HG02938 (cell line): ENCODE data around the gene INPP5D.
A peak's percentile ranks its signal among the peaks of the same experiment; 100 is the strongest.
"Not testable (repeated sequence)": the region's sequence is repeated elsewhere in the genome, so short reads cannot be mapped to it uniquely, and the experiment has no call there.

ENCODE experiments used
- ATAC-seq: cut with Tn5 transposase; IDR thresholded peaks from one replicate; pipeline ENCODE4 v1.9.1; 2021; ENCODE audit warnings: mild to moderate bottlenecking, moderate library complexity; ENCODE audit not compliant: unreplicated experiment

INPP5D gene

GRCh38 chr2:233089851-233090250 lies 29.7 kb downstream of the INPP5D start:
- ATAC-seq, result no peak

- ATAC-seq, result no peak
Observed at GRCh38 chr2:233090879-233091278, 30.7 kb downstream of the INPP5D start.

- no peak for ATAC-seq
Observed at GRCh38 chr2:233091595-233092375, 31.6 kb downstream of the INPP5D start.

GRCh38 chr2:233092432-233093165 lies 32.5 kb downstream of the INPP5D start:
- no peak for ATAC-seq

- ATAC-seq, result no peak
Observed at GRCh38 chr2:233093166-233093448, 33.0 kb downstream of the INPP5D start.

- ATAC-seq, result no peak
Observed at GRCh38 chr2:233093721-233094120, 33.6 kb downstream of the INPP5D start.

GRCh38 chr2:233094614-233095013 lies 34.5 kb downstream of the INPP5D start:
- no peak for ATAC-seq

- no peak for ATAC-seq
Observed at GRCh38 chr2:233096006-233096405, 35.9 kb downstream of the INPP5D start.

- ATAC-seq, result no peak
Observed at GRCh38 chr2:233098618-233099017, 38.5 kb downstream of the INPP5D start.

- not testable (repeated sequence) for ATAC-seq
Observed at GRCh38 chr2:233099820-233100191, 39.7 kb downstream of the INPP5D start.

GRCh38 chr2:233100192-233100998 lies 40.3 kb downstream of the INPP5D start:
- peak; percentile 74 for ATAC-seq

- ATAC-seq, result no peak
Observed at GRCh38 chr2:233101141-233101540, 41.0 kb downstream of the INPP5D start.

- no peak for ATAC-seq
Observed at GRCh38 chr2:233101816-233102215, 41.7 kb downstream of the INPP5D start.

GRCh38 chr2:233105156-233105895 lies 45.2 kb downstream of the INPP5D start:
- no peak for ATAC-seq

GRCh38 chr2:233105930-233106329 lies 45.8 kb downstream of the INPP5D start:
- no peak for ATAC-seq

GRCh38 chr2:233107011-233107410 lies 46.9 kb downstream of the INPP5D start:
- ATAC-seq, result no peak

- ATAC-seq, result no peak
Observed at GRCh38 chr2:233107831-233108300, 47.7 kb downstream of the INPP5D start.

- no peak for ATAC-seq
Observed at GRCh38 chr2:233108611-233109490, 48.7 kb downstream of the INPP5D start.

- no peak for ATAC-seq
Observed at GRCh38 chr2:233111427-233111826, 51.3 kb downstream of the INPP5D start.

GRCh38 chr2:233112329-233112728 lies 52.2 kb downstream of the INPP5D start:
- ATAC-seq, result no peak
